SIG-M5 (cell line): ENCODE data around the gene ZNF48.
A peak's percentile ranks its signal among the peaks of the same experiment; 100 is the strongest.

Source experiments
- DNase-seq: peaks from one replicate; lab custom pipeline; 2025; lab: John Stamatoyannopoulos, UW

The ZNF48 gene

GRCh38 chr16:30407804-30408534, 12.7 kb downstream of the ZNF48 start:
- no peak for DNase-seq

GRCh38 chr16:30409125-30410060, 14.2 kb downstream of the ZNF48 start:
- peak; percentile 28 for DNase-seq

GRCh38 chr16:30413112-30413806, 18.0 kb downstream of the ZNF48 start:
- DNase-seq, result no peak

- DNase-seq, result no peak
Observed at GRCh38 chr16:30414159-30414558, 18.9 kb downstream of the ZNF48 start.

GRCh38 chr16:30416047-30416603, 20.9 kb downstream of the ZNF48 start:
- DNase-seq, result no peak

- no peak for DNase-seq
Observed at GRCh38 chr16:30416624-30417528, 21.7 kb downstream of the ZNF48 start.

GRCh38 chr16:30417529-30418349, 22.5 kb downstream of the ZNF48 start:
- peak; percentile 39 for DNase-seq

- no peak for DNase-seq
Observed at GRCh38 chr16:30418350-30419181, 23.3 kb downstream of the ZNF48 start.

- DNase-seq, result no peak
Observed at GRCh38 chr16:30421010-30421409, 25.8 kb downstream of the ZNF48 start.

- no peak for DNase-seq
Observed at GRCh38 chr16:30428055-30428454, 32.8 kb downstream of the ZNF48 start.

GRCh38 chr16:30429418-30429677, 34.1 kb downstream of the ZNF48 start:
- no peak for DNase-seq

- DNase-seq, result peak; percentile 96
Observed at GRCh38 chr16:30429678-30430427, 34.6 kb downstream of the ZNF48 start, which contains the start of gene DCTPP1. DCTPP1 (minus strand) TSS chr16:30430030; CDS start chr16:30429980, 50 bp downstream.

GRCh38 chr16:30430428-30430970, 35.3 kb downstream of the ZNF48 start:
- no peak for DNase-seq

- DNase-seq, result no peak
Observed at GRCh38 chr16:30434852-30435251, 39.6 kb downstream of the ZNF48 start.

GRCh38 chr16:30437511-30438046, 42.4 kb downstream of the ZNF48 start:
- DNase-seq, result no peak

- DNase-seq, result no peak
Observed at GRCh38 chr16:30438835-30439234, 43.6 kb downstream of the ZNF48 start.

- DNase-seq, result no peak
Observed at GRCh38 chr16:30439720-30440348, 44.6 kb downstream of the ZNF48 start.

- DNase-seq, result no peak
Observed at GRCh38 chr16:30443631-30444030, 48.4 kb downstream of the ZNF48 start.
